ENCODE measurements around the gene ATXN7L1.

Gene ATXN7L1

GRCh38 chr7:105741982-105742381, 134.4 kb downstream of the ATXN7L1 start:
- no peak for TF ChIP-seq MAX (IDR thresholded peaks at IDR 0.05)
- no peak for TF ChIP-seq TCF12 (IDR thresholded peaks at IDR 0.05; ENCODE audit: low read depth)
- TF ChIP-seq RAD21 (IDR thresholded peaks at IDR 0.05; ENCODE audit: low read depth) = no peak
- TF ChIP-seq USF1 (IDR thresholded peaks at IDR 0.05) = no peak
- TF ChIP-seq TAF1 (IDR thresholded peaks at IDR 0.05; ENCODE audit: low read depth) = no peak
- TF ChIP-seq ZBTB7A (IDR thresholded peaks at IDR 0.05; ENCODE audit: low read depth) = no peak

GRCh38 chr7:105738133-105738532, 138.3 kb downstream of the ATXN7L1 start:
- TF ChIP-seq CREB1 (IDR thresholded peaks at IDR 0.05; ENCODE audit: low read depth) (no peak), MAX (IDR thresholded peaks at IDR 0.05) (no peak), EP300 (IDR thresholded peaks at IDR 0.05; ENCODE audit: borderline replicate concordance) (no peak), TAF1 (IDR thresholded peaks at IDR 0.05; ENCODE audit: low read depth) (no peak), REST (IDR thresholded peaks at IDR 0.05; ENCODE audit: low read depth) (no peak), ZBTB7A (IDR thresholded peaks at IDR 0.05; ENCODE audit: low read depth) (no peak), TCF12 (IDR thresholded peaks at IDR 0.05; ENCODE audit: low read depth) (no peak), RAD21 (IDR thresholded peaks at IDR 0.05; ENCODE audit: low read depth) (no peak), FOXM1 (IDR thresholded peaks at IDR 0.05; ENCODE audit: borderline replicate concordance, low read depth) (no peak), YY1 (IDR thresholded peaks at IDR 0.05; ENCODE audit: low read depth) (no peak), CEBPB (IDR thresholded peaks at IDR 0.05) (no peak)

- no peak for TF ChIP-seq TEAD4 (IDR thresholded peaks at IDR 0.05)
- TF ChIP-seq EGR1 (IDR thresholded peaks at IDR 0.05) = no peak
- TF ChIP-seq YY1 (IDR thresholded peaks at IDR 0.05; ENCODE audit: low read depth) = no peak
- no peak for TF ChIP-seq FOXM1 (IDR thresholded peaks at IDR 0.05; ENCODE audit: borderline replicate concordance, low read depth)
- TF ChIP-seq CREB1 (IDR thresholded peaks at IDR 0.05; ENCODE audit: low read depth) = no peak
- no peak for TF ChIP-seq EP300 (IDR thresholded peaks at IDR 0.05; ENCODE audit: borderline replicate concordance)
- TF ChIP-seq MAX (IDR thresholded peaks at IDR 0.05) = no peak
- TF ChIP-seq USF1 (IDR thresholded peaks at IDR 0.05) = no peak
- TF ChIP-seq RAD21 (IDR thresholded peaks at IDR 0.05; ENCODE audit: low read depth) = no peak
- no peak for TF ChIP-seq TCF12 (IDR thresholded peaks at IDR 0.05; ENCODE audit: low read depth)
- TF ChIP-seq NFIC (IDR thresholded peaks at IDR 0.05) = no peak
- no peak for TF ChIP-seq CEBPB (IDR thresholded peaks at IDR 0.05)
Observed at GRCh38 chr7:105734233-105734632, 142.2 kb downstream of the ATXN7L1 start.

- TF ChIP-seq MAX (IDR thresholded peaks at IDR 0.05) = no peak
- no peak for TF ChIP-seq EP300 (IDR thresholded peaks at IDR 0.05; ENCODE audit: borderline replicate concordance)
- no peak for TF ChIP-seq TAF1 (IDR thresholded peaks at IDR 0.05; ENCODE audit: low read depth)
- TF ChIP-seq TEAD4 (IDR thresholded peaks at IDR 0.05) = no peak
- TF ChIP-seq FOXM1 (IDR thresholded peaks at IDR 0.05; ENCODE audit: borderline replicate concordance, low read depth) = no peak
- no peak for TF ChIP-seq TCF12 (IDR thresholded peaks at IDR 0.05; ENCODE audit: low read depth)
- TF ChIP-seq ZBTB7A (IDR thresholded peaks at IDR 0.05; ENCODE audit: low read depth) = no peak
- no peak for TF ChIP-seq USF1 (IDR thresholded peaks at IDR 0.05)
- TF ChIP-seq YY1 (IDR thresholded peaks at IDR 0.05; ENCODE audit: low read depth) = no peak
Observed at GRCh38 chr7:105731042-105731441, 145.4 kb downstream of the ATXN7L1 start.

GRCh38 chr7:105728028-105728427, 148.4 kb downstream of the ATXN7L1 start:
- no peak for TF ChIP-seq CREB1 (IDR thresholded peaks at IDR 0.05; ENCODE audit: low read depth)
- TF ChIP-seq NFIC (IDR thresholded peaks at IDR 0.05) = no peak
- no peak for TF ChIP-seq ZBTB7A (IDR thresholded peaks at IDR 0.05; ENCODE audit: low read depth)

DNA sequence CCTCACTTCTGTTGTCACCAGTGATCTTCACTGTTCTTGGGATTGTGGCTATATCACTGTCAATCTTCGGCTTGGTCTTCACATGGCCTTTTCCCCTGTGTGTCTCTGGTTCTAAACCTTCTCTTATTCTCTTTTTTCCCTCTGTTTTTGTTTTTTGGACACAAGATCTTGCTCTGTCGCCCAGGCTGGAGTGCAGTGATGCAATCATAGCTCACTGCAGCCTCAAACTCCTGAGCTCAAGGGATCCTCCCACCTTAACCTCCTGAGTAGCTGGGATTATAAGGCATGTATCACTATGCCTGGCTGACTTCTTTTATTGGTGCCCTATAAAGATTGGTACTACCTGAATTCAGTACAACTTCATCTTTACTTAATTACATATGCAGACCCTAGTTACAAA, 151.7 kb downstream of the ATXN7L1 start:
- TF ChIP-seq REST (IDR thresholded peaks at IDR 0.05; ENCODE audit: low read depth) = no peak
- no peak for TF ChIP-seq NFIC (IDR thresholded peaks at IDR 0.05)
- TF ChIP-seq TCF12 (IDR thresholded peaks at IDR 0.05; ENCODE audit: low read depth) = no peak
- TF ChIP-seq EGR1 (IDR thresholded peaks at IDR 0.05) = no peak
- TF ChIP-seq CEBPB (IDR thresholded peaks at IDR 0.05) = no peak
- no peak for TF ChIP-seq FOXM1 (IDR thresholded peaks at IDR 0.05; ENCODE audit: borderline replicate concordance, low read depth)
- TF ChIP-seq TEAD4 (IDR thresholded peaks at IDR 0.05) = no peak
- TF ChIP-seq MAX (IDR thresholded peaks at IDR 0.05) = no peak
- no peak for TF ChIP-seq YY1 (IDR thresholded peaks at IDR 0.05; ENCODE audit: low read depth)
- no peak for TF ChIP-seq CREB1 (IDR thresholded peaks at IDR 0.05; ENCODE audit: low read depth)

All from Ishikawa (cell line).